HG03575 (cell line): ENCODE results near the gene LPP.

ENCODE experiments used
- ATAC-seq: cut with Tn5 transposase; IDR thresholded peaks from one replicate; pipeline ENCODE4 v1.9.1; 2021; ENCODE audit not compliant: unreplicated experiment, insufficient number of reproducible peaks, low FRiP score; ENCODE audit errors: extremely low read depth

The LPP gene

DNA sequence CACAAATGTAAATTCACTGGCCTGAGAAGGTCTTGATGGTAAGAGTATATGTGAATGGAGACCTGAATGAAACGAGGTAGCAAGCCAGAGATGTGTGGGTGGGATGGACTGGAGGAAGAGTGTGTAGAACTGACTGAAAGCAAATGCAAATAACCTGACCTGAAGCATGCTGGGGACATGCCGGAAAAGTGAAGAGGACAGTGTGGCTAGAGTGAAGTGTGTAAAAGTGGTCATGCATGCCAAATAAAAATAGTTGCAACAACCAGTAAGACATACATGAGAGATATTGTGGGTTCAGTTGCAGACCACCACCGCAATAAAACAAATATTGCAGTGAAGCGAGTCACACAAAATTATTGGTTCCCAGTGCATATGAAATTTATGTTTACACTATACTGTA lies 82.3 kb downstream of the LPP start:
- no peak for ATAC-seq

DNA sequence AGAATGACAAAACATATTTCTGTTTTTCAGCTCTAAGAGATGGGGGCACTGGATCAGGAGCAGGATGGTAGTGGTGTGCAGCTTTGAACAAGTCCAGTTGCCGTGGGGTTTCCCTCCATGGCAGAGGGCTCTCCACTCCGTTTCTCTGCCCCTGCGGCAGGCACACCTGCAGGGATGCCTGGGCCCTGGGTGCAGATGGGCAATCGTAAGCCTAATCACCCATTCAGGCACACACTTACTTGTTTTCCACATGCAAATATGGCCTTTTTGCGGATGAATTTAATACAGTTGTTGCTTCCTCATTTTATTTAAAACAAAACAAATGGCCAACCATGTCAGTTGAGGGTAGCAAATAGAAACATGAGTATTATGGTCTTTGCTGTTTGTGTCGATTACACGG lies 85.1 kb downstream of the LPP start:
- no peak for ATAC-seq

DNA sequence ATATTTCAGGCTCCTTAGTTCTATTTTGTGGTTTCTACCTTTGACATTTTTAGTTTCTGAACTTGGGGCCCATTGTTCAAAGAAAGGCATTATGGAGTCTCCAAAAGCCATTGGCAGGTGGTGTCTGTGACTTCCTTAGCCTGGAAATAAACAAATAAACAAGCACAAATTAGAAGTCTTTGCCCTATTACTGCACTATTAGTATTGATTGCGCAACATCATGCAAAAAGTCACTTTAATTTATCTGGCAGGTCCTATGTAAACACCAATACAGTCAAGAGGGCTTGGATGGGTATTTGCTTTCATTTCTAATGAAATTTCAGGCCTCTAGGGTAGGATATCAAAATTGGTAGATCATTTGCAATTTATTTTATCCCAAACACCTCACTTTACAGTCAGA lies 85.6 kb downstream of the LPP start:
- no peak for ATAC-seq

DNA sequence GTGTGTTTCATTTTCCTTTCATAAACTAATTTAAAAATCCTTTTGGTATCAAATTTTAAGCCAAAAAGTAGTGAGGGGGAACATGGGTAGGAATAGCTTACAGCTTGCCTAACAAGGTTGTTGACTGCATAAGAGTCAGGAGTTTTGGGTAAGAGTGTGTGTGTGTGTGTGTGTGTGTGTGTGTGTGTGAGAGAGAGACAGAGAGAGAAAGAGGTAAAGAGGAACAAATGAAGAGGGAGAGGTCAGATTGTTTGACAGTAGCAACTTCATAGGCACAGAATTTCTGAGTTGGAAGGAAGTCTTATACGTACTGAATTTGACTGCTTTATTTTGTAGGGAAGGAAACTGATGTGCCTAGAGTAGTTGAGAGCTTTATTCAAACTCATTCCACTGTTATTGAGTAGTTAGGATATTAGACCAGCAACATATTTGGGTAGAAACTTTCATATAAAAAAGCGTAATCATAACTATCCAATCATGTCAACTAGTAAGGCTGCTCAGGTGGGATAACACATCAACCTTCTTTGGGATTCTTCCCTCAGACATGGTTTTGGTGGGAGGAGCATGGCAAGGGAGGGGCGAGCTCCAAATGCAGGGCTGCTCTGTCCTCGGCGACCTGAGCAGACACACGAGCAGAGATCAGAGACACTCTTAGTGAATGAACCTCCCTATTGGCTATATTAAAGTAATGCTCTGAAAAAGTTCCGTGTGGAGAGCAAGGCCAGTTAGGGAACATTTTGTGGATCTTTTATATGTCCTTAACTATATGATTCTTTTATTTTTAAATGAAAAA lies 86.4 kb downstream of the LPP start:
- no peak for ATAC-seq

DNA sequence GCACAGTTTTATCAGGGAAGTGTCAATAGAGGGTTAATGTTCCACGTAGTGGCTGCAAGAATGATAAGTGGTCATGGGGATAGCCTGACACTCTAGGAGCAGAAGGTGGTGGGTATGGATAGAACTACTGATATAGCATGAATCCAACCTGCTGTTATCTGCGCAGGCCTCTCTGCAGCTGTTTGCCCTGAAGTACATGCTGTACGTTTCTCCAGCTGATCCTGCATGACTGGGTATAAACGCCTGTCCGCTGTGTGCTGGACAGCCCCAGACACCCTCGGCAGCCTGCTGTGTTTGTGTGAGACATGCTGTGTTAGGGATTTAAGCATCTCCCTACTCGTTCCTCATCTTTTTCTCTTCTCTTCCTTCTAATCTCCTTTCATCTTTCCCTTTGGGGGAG lies 87.1 kb downstream of the LPP start:
- ATAC-seq: no peak

DNA sequence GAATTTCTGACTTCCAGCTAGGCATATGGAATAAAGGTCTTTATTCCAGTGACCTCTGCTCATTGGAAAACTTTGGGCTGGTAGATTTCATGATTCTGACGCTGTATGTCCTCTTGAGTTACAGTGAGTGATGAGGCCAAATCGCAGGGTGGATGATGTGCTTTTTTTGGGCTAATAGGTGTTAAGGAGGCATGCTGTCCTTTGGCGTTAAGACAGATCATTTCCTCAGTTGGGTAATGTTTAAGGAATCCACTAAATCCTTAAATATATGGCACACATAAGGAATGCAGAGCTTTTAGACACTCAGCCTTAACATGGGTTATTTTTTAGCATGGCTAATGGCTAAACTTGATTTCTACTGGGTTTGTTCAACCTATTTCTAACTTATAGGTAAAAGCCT lies 87.9 kb downstream of the LPP start:
- no peak for ATAC-seq

DNA sequence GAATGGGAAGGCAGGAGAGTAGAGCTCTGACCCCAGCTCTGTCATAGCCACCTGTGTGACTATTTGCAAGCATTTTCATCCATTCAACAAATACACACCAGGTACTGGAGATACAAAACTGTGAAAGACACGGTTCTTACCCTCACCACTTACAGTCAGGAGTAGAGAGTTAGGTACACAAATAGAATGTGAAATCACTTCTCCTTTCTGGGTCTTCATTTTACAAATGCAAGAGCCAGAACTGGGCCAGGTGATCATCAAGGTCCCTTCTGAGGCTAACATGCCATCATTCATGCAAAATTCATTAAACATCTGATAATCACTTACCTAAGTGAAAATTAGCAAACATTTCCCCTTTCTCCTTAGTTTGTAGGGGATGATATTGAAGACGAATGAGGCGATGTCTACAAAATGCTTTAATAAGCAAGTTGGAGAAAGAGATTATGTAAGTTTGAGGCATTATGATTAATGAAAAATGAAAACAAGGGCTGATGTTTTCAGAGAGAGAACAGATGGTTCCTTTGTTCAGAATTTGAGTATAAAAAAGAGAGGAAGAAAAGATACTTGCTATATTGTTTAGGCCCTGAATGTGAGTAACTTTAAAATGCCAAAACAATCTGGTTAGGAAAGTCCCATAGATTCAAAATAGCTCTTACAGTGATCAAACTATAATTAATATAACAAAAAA lies 88.6 kb downstream of the LPP start:
- ATAC-seq: no peak

DNA sequence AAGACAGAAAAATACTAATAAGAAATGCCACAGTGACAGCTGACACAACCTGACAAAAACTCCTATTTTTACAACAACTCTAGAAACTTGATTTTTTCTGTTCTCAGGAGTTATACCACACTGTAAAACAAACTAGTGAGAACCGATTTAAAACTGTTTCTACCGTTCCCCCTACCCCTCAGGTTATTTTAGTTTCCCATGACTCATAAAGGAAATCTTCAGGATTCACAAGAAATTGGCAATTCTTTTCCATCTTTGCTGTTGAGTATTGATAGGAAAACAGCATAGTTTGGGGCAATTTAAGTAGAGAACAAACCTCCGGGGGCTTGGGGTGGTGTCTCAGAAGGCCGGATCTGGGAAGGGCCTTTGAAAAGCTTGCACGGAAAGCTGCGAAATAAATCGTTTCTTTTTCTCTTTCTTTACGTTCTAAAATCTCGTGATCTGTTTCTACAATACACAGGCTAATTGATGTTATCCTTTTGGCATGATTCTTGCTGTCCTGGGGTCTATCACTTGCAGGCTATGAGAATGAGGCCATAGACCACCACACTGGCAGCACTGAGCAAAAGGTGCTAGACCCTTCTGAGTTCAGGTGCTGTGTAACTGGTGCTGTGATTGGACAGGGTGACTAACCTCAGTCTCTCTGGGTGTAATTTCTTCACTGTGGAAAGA lies 89.3 kb downstream of the LPP start:
- no peak for ATAC-seq

DNA sequence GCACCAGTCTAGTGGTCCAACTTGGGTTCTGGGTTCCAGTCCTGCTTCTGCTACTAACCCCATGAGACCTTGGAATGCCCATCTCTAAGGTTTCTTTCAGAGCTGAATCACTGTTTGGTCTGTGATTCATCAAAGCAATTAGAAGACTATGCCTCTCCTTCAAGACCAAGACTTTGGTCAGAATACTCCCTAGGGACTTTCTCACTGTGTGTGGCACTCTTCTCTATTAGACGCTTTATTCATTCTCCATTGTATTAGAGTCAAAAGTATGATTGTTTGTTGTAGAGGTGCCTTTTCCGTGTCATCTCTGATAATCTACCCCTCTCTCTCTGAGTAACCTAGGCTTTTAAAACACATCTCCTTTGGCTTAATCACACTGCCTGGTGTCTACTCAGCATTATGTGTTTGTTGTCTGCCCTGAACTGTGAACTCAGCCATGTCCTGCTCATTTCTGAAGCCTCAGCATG lies 90.5 kb downstream of the LPP start:
- ATAC-seq: no peak

DNA sequence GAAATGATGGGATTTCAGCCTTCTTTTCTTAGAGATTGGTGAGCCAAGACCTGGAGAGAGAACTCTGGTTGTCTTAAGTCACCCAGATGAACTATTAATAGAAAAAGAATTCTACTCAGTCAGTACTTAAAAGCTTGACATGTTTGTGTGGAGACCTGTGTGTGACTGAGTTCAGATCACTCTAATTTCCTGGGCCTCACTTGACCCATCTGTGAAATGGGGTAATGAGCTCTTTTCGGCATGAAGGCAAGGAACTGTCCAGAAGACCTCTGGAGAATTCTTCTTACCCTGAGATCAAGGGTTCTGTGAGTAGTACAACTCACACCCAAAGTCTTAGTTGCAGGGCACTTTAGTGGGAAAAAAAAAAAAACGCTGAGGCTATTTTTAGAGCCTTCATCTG lies 92.9 kb downstream of the LPP start:
- no peak for ATAC-seq

DNA sequence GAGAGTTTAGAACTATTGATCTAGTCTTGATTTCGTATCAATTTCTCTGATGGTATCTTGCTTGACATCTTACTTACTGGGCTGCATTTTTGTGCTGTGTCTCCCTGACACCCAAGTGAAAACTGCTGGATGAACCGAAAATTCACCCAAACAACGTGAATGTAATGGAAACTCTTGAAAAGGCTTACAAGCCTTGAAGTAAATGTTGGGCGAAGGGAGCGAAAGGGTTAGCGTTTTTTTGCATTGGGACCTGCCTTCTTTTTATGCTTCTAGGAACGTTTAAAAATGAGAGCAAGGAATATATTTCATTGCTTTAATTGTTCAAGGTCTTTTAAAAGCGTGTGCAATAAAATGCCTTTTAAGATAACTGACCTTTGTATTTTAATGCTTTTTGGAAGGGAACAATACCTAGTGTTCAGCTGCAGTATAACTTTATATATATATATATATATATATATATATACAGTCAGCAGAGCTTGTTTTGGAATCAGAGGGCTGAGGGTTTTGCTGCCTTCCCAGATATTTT lies 94.1 kb downstream of the LPP start:
- no peak for ATAC-seq

DNA sequence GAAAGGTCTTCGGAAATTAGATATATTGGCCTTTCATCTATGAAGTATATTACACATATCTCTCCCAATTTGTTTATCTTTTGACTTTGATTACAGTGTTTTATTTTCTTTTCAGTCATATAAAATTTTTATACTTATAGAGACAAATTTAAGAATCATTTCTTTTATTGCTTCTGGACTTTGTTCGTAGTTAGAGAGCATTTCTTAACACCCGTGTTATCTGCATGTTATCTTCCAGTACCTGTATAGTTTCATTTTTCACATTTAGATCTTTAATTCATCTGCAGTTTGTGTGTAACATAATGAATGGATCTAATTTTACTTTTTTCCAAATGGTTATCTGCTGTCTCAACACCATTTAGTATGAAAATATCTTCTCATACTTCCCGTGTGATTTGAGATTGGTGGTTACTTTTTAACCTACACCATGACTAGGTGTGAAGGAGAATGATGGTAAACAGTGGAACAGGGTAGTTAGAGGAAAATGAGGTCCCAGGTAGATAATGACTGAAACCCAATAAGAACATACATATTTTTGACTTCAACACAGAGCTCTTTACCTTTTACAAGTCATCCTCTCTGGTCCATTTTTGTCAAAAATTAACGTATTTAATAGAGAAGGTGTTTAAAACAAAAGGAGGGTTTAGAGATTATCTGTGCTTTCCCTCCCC lies 99.3 kb downstream of the LPP start:
- ATAC-seq: no peak

DNA sequence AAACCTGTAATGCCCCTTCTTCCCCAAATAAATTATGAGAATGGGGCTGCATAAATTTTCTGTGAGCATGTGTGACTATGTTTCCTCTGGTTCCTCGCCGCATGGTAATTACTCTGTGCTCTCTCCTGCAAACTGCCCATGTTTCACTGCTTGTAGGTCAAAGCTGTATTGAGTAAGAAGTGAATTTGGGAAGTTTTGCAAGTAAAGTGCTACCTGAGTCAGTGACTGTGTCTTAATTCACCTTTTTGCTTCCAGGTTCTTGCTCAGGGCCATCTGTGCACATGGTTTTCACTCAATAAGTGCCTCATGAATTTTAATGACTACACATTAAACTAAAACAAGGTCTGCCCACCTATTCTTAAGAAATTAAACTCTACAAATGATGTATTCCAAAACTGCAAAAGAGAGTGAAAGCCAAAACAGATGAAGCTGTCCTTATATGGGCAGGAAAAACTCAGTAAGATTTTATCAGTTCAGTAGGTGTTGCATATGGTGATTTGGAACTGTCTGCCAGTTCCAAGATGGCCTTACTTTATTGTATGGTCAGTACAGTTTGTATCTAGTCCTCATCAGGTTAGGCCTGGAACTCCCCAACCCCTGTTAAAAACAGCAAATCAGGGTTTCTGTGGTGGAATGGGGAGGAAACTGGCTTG lies 100.0 kb downstream of the LPP start:
- ATAC-seq: no peak

DNA sequence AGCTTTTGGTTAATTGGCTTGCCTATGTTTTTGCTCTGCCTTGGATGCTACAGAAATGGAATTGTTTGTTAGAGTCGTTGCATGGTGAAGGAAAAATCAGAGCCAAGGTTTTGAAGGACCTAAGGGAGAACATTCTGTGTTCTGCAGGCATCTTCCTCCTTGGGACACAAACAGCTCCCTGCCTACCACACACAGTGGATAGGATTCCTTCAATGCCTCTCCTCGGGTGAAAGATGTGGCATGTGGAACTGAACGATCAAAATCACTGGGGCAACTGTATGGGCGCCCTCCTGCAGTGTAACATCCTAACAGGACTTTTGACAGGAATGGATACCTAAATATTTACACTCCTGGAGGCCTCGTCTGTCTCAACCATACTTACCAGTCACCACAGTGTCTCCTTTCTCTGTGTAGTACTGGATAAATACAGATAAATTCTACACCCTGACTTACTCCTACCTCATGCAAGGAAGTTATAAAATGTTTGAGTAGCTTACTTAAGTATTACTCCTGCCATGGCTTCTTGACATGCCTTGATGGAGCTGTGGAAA lies 100.6 kb downstream of the LPP start:
- ATAC-seq: no peak

DNA sequence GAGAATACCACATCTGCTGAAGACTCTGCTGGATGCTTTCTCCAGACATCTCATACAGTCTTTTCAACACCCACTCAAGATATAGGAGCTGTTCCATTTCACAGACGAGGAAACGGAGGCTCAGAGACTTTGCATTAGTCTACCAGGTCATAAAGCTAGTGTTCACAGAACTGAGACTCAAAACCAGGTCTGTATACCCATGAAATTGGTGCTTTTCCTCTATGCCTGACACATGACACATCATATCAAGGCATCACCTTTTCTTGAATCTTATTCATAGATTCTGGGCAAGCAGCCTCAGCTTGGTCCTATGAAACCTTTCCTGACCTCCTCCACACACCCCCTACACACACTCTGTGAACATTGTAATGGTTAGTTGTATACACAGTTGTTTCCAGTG lies 101.2 kb downstream of the LPP start:
- no peak for ATAC-seq

DNA sequence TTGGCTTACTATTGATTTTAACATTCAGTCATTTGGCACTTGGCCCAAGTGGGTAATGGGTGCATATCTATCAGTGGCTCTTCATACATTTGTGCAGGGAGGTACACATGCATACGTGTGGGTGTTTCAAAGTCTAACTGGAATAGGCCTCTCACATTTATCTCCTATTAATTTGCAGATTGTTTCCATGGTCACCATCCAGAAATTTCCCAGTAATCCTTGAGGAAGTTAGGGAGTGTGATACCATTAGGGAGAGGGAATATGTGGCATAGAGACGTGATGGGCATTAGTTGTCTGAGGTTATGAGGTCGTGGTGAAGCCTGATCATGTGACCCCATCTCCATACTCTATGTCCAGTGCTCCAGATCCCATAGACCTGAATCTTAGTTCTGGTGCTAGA lies 102.8 kb downstream of the LPP start:
- ATAC-seq: no peak

DNA sequence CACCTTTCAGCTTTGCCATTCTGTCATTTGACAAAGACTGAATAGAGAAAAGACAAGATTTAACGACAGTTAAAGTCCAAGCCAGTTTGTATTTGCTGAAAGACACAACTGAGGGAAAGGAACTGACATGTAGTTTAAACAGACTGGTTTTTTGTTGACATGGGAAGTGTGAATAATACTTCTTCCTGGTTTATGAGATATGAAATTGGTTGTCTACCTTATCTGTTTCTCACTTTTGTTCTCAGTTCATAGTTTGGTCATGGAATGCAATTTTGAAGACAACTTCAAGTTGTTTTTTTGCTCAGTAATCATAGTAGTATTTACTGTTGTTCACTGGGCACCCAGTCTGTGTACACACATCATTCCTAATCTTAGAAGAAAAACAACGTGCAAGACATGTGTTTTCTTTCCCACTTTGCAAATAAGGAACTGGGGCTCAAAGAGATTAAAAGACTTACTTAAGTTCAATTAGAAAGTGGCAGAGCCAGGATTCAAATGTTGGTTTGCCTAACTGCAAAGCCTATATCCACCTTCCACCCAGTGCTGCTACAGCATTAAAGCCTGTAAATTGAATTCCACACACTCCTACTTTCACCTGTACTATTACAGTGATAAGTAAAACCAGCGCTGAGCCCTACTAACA lies 103.5 kb downstream of the LPP start:
- ATAC-seq: no peak

DNA sequence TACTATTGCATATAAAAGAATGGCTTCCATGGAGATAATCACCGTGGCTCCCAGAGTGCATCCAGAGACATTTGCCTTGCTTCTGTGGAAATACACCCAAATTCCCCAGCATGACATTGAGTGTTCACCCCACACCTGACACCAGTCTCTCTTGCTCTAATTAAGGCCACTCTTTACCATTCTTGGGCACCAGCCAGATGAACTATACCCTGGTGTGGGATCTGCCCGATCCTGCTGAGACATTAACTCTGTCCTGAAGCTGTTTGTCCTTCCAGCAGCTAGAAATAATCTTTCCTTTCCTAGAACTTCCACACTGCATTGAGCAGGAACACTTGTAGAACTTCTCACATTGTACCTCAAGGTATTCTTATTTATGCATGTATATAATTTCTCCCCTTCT lies 105.2 kb downstream of the LPP start:
- ATAC-seq: no peak
